T-helper 22 cell (primary cell): ENCODE results near the gene CLDN34.

Experiments
- DNase-seq: peaks from one replicate; pipeline ENCODE4 v3.0.0-alpha.2; 2020; ENCODE audit warnings: low read depth

The CLDN34 gene

GRCh38 chrX:9980927-9981326 is 13.8 kb downstream of the CLDN34 start:
- DNase-seq, result no peak

- no peak for DNase-seq
Measured at GRCh38 chrX:9983441-9983840, 16.3 kb downstream of the CLDN34 start.

GRCh38 chrX:9983846-9984245 is 16.7 kb downstream of the CLDN34 start:
- DNase-seq, result no peak

- no peak for DNase-seq
Measured at GRCh38 chrX:9988762-9989161, 21.6 kb downstream of the CLDN34 start.

- no peak for DNase-seq
Measured at GRCh38 chrX:9992061-9992460, 24.9 kb downstream of the CLDN34 start.

GRCh38 chrX:9992724-9993123 is 25.6 kb downstream of the CLDN34 start:
- DNase-seq, result no peak

- DNase-seq, result peak; percentile 56
Measured at GRCh38 chrX:9995855-9996339, 28.7 kb downstream of the CLDN34 start.

GRCh38 chrX:9997041-9997440 is 29.9 kb downstream of the CLDN34 start:
- DNase-seq, result no peak

GRCh38 chrX:9997524-9997923 is 30.4 kb downstream of the CLDN34 start:
- DNase-seq, result no peak

GRCh38 chrX:10001496-10001895 is 34.3 kb downstream of the CLDN34 start:
- no peak for DNase-seq

- no peak for DNase-seq
Measured at GRCh38 chrX:10004832-10005475, 37.8 kb downstream of the CLDN34 start.

- no peak for DNase-seq
Measured at GRCh38 chrX:10006086-10006485, 38.9 kb downstream of the CLDN34 start.

GRCh38 chrX:10006770-10007169 is 39.6 kb downstream of the CLDN34 start:
- no peak for DNase-seq

- DNase-seq, result no peak
Measured at GRCh38 chrX:10007621-10008020, 40.5 kb downstream of the CLDN34 start.

GRCh38 chrX:10008483-10009056 is 41.4 kb downstream of the CLDN34 start:
- no peak for DNase-seq

GRCh38 chrX:10009741-10010140 is 42.6 kb downstream of the CLDN34 start:
- no peak for DNase-seq

GRCh38 chrX:10010686-10011085 is 43.5 kb downstream of the CLDN34 start:
- no peak for DNase-seq

GRCh38 chrX:10011261-10011931 is 44.2 kb downstream of the CLDN34 start:
- DNase-seq, result no peak

- DNase-seq, result no peak
Measured at GRCh38 chrX:10011991-10012390, 44.8 kb downstream of the CLDN34 start.

- peak; percentile 65 for DNase-seq
Measured at GRCh38 chrX:10014462-10015354, 47.5 kb downstream of the CLDN34 start.

- DNase-seq, result no peak
Measured at GRCh38 chrX:10015355-10015722, 48.2 kb downstream of the CLDN34 start.

GRCh38 chrX:10015723-10016518 is 48.8 kb downstream of the CLDN34 start:
- DNase-seq, result no peak
